CD4-positive, alpha-beta T cell (primary cell): ENCODE results near the gene SORCS2. TPM values are rescaled to one million over a fixed set of nuclear protein-coding genes. Genes with fewer than 3 reads are reported as not detected.

Experiments used
- ATAC-seq: fragments of 200-7000 bp; cut with Tn5 transposase; one replicate; pipeline ENCODE4 v1.10.0; 2022; ENCODE audit warnings: mild to moderate bottlenecking; ENCODE audit not compliant: poor library complexity
- CTCF ChIA-PET: fragments of 350-600 bp; sonication (Branson Sonifier 250); formaldehyde crosslinking; loops from one replicate; lab custom pipeline; 2021; ENCODE audit warnings: antibody characterized with exemption, inconsistent platforms; lab: Charles Lee
- POLR2A ChIA-PET: fragments of 350-600 bp; sonication (Branson Sonifier 250); formaldehyde crosslinking; loops from one replicate; lab custom pipeline; 2021; ENCODE audit warnings: antibody characterized with exemption, inconsistent platforms; lab: Charles Lee
- DNase-seq, 14 experiments: peaks; one replicate each; pipeline ENCODE4 v3.0.0-alpha.2; 2013 to 2020; ENCODE audit warnings: mixed read lengths in 2 of 14
- H3K27ac ChIP-seq, 2 donors: one replicate each; pipeline versions ENCODE4 v1.5.1 to v1.7.0; 2013; ENCODE audit warnings: low read length in 2 of 2, low read depth in 1 of 2, mild to moderate bottlenecking in 1 of 2
- H3K27me3 ChIP-seq, 2 experiments: 1 replicate in 1 of 2; 2 replicates in 1 of 2; pipeline versions ENCODE4 v1.6.1 to v1.7.0; 2013; ENCODE audit warnings: low read length in 2 of 2, control low read depth in 1 of 2, mild to moderate bottlenecking in 1 of 2, moderate library complexity in 1 of 2; ENCODE audit not compliant: insufficient read depth in 2 of 2, control insufficient read depth in 1 of 2
- H3K36me3 ChIP-seq: one replicate; pipeline ENCODE4 v1.6.1; 2013; ENCODE audit warnings: low read length, control low read depth; ENCODE audit not compliant: insufficient read depth
- H3K4me1 ChIP-seq: one replicate; pipeline ENCODE4 v1.6.1; 2013; ENCODE audit warnings: low read length, control low read depth; ENCODE audit not compliant: insufficient read depth
- H3K4me3 ChIP-seq: one replicate; pipeline ENCODE4 v1.5.1; 2013; ENCODE audit warnings: mild to moderate bottlenecking, low read length, moderate library complexity
- H3K9me3 ChIP-seq, 2 experiments: 1 replicate in 1 of 2; 2 replicates in 1 of 2; pipeline versions ENCODE4 v1.6.1 to v1.7.0; 2013; ENCODE audit warnings: low read length in 2 of 2, mild to moderate bottlenecking in 2 of 2, control low read depth in 1 of 2, moderate library complexity in 1 of 2; ENCODE audit not compliant: control insufficient read depth in 1 of 2, insufficient read depth in 1 of 2
- H3K27ac Mint-ChIP-seq: one replicate; pipeline ENCODE4 v1.8.0; 2020; ENCODE audit warnings: mixed read lengths
- H3K27me3 Mint-ChIP-seq: one replicate; pipeline ENCODE4 v1.8.0; 2021; ENCODE audit warnings: mixed read lengths
- H3K36me3 Mint-ChIP-seq: one replicate; pipeline ENCODE4 v1.8.0; 2021; ENCODE audit warnings: low read depth, mixed read lengths
- H3K4me1 Mint-ChIP-seq: one replicate; pipeline ENCODE4 v1.8.0; 2021; ENCODE audit warnings: low read depth, mixed read lengths
- H3K4me3 Mint-ChIP-seq: one replicate; pipeline ENCODE4 v1.8.0; 2020; ENCODE audit warnings: mild to moderate bottlenecking, mixed read lengths
- H3K9me3 Mint-ChIP-seq: one replicate; pipeline ENCODE4 v1.8.0; 2020; ENCODE audit warnings: mixed read lengths
- CTCF ChIP-seq: fragments of 200-600 bp; IDR thresholded peaks from one replicate; pipeline ENCODE4 v1.8.0; 2022; ENCODE audit warnings: antibody characterized with exemption, mild to moderate bottlenecking
- intact Hi-C, 2 experiments: fragments of 100-400 bp; cut with DNase I in 1 of 2; cut with micrococcal nuclease in 1 of 2; formaldehyde crosslinking; loops; one replicate each; pipeline versions ENCODE4 v1.15.1 to v1.9.0; 2023 to 2025; cut with DNase I, micrococcal nuclease
- total RNA-seq, 174 experiments: library from RNA in 2 of 174; stranded (reverse) in 2 of 174; gene quantifications; one replicate each; pipeline ENCODE4 v1.2.3 and lab custom pipeline; 2021 to 2026

Gene SORCS2
- total RNA-seq, 2 experiments from 2014 or later, result not detected

DNA sequence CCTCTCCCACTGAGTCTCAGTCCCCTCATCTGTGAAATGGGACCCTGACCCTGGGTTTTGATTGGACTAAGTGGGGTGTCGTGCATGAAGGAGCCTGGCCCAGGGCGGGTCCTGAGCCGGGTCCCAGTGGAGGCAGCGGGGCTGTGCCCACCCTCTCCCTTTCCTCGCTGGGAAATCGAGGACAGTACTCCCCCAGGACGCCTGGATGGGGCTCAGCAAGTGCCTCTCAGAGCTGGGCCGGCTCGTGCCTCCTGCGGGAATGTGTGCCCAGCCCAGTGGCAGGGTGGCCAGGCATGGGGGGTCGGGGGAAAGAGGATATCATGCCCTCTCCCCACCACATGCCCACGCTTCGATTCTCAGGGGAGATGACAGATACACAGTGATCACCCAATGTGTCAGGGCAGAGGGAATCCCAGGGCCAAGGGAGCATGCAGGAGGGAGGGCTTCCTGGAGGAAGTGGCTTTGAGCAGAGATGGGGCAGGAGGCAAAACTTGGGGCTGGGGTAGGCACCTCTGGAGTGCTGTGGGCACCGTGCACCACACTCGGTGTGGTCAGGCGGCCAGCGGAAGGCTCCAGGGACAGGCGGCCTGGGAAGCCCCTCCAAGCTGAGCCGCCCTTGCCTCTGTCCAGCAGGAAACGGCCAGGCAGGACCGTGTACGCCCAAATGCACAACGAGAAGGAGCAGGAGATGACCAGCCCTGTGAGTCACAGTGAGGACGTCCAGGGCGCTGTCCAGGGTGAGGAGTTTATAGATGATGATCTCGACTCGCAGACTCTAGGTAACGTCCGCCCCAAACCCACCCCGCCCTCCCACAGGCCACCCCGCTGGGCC is 544.3 kb downstream of the SORCS2 start:
- TF ChIP-seq CTCF, result no peak
- Histone ChIP-seq H3K27ac (no peak overlapping the region), H3K27me3 (no peaks in the 10 kb centered on the region), H3K36me3 (no peaks in the 10 kb centered on the region), H3K9me3 (peaks cover 0 to 29% of the 10 kb centered on the region in 2 experiments), H3K4me3 (no peak overlapping the region), H3K4me1 (no peaks in the 10 kb centered on the region)
- DNase-seq (no peak), ATAC-seq (no peak)
- ChIA-PET CTCF (no interaction called here), POLR2A (no interaction called here)
- Mint-ChIP-seq H3K27me3 (no peaks in the 10 kb centered on the region), H3K27ac (no peak overlapping the region), H3K4me3 (no peak overlapping the region), H3K9me3 (no peaks in the 10 kb centered on the region), H3K36me3 (no peaks in the 10 kb centered on the region), H3K4me1 (no peaks in the 10 kb centered on the region)
- intact Hi-C loops, result no loop called here

DNA sequence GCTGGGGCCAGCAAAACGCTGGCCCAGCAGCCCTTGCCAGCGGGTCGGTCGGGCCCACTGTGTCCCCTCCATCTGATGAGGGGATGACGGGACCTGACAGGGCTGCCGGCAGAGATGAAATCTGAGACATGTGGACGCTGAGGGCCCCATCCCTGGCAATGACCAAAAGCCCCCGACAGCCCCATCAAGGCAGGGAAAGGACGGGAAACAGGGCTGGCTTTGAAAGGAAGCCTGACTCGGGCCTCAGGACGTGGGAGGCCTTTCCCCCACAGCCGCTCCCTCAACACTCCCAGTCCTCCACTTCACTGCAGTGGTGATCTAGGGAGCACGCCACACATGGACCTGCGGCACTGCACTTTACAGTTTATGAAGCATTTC is 544.9 kb downstream of the SORCS2 start:
- H3K9me3 Mint-ChIP-seq, result no peaks in the 10 kb centered on the region
- ChIA-PET POLR2A (no interaction called here), CTCF (no interaction called here)
- DNase-seq, result no peak
- Histone ChIP-seq H3K27ac (no peak overlapping the region), H3K4me3 (no peak overlapping the region), H3K36me3 (no peaks in the 10 kb centered on the region), H3K9me3 (peaks cover 0 to 29% of the 10 kb centered on the region in 2 experiments), H3K4me1 (no peaks in the 10 kb centered on the region), H3K27me3 (no peaks in the 10 kb centered on the region)
- no peaks in the 10 kb centered on the region for H3K36me3 Mint-ChIP-seq
- intact Hi-C loops, result no loop called here
- no peak overlapping the region for H3K4me3 Mint-ChIP-seq
- no peaks in the 10 kb centered on the region for H3K27me3 Mint-ChIP-seq
- no peaks in the 10 kb centered on the region for H3K4me1 Mint-ChIP-seq
- no peak overlapping the region for H3K27ac Mint-ChIP-seq
- TF ChIP-seq CTCF, result no peak
- no peak for ATAC-seq

DNA sequence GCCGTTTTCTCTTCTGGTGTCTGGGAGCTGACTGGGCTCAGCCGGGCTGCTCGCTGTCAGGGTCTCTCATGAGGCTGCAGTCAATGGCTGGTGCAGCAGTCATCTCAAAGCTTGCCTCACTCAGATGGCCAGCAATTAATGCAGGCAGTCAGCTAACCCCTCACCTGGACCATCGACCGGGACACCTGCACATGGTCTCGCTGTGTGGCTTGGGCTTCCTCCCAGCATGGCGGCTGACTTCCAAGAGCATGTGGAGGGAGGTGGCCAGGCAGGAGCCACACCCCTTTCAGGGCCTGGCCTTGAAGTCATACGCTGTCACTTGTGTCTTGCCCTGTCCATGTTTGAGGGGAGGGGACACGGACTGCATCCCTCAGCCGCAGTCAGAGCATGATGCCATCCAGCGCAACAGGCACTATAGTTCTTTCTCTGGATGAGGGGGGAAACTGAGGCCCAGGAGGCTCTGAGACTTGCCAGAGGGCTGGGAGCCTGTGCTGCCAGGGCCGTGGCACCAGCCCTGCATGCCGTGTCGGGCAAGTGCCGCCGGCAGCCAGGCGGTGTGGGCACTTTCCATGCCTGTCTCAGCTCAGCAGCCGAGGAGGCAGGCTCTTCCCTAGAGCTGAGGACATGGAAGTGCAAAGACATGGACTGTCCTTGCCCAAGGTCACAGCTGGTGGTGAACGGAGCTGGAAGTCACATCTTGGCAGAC is 545.6 kb downstream of the SORCS2 start:
- Mint-ChIP-seq H3K4me1 (no peaks in the 10 kb centered on the region), H3K27ac (no peak overlapping the region), H3K27me3 (no peaks in the 10 kb centered on the region), H3K9me3 (no peaks in the 10 kb centered on the region), H3K36me3 (no peaks in the 10 kb centered on the region), H3K4me3 (no peak overlapping the region)
- DNase-seq (no peak), ATAC-seq (no peak)
- no peak for TF ChIP-seq CTCF
- Histone ChIP-seq H3K27me3 (no peaks in the 10 kb centered on the region), H3K27ac (no peak overlapping the region), H3K4me1 (no peaks in the 10 kb centered on the region), H3K9me3 (peaks cover 0 to 29% of the 10 kb centered on the region in 2 experiments), H3K36me3 (no peaks in the 10 kb centered on the region), H3K4me3 (no peak overlapping the region)
- ChIA-PET CTCF (no interaction called here), POLR2A (no interaction called here)
- intact Hi-C loops, result no loop called here
